GM18502 (cell line): ENCODE measurements around the gene CACNG8.

Experiments used
- ATAC-seq: cut with Tn5 transposase; IDR thresholded peaks from one replicate; pipeline ENCODE4 v1.9.1; 2021; ENCODE audit warnings: mild to moderate bottlenecking; ENCODE audit not compliant: unreplicated experiment, poor library complexity

CACNG8 gene

DNA sequence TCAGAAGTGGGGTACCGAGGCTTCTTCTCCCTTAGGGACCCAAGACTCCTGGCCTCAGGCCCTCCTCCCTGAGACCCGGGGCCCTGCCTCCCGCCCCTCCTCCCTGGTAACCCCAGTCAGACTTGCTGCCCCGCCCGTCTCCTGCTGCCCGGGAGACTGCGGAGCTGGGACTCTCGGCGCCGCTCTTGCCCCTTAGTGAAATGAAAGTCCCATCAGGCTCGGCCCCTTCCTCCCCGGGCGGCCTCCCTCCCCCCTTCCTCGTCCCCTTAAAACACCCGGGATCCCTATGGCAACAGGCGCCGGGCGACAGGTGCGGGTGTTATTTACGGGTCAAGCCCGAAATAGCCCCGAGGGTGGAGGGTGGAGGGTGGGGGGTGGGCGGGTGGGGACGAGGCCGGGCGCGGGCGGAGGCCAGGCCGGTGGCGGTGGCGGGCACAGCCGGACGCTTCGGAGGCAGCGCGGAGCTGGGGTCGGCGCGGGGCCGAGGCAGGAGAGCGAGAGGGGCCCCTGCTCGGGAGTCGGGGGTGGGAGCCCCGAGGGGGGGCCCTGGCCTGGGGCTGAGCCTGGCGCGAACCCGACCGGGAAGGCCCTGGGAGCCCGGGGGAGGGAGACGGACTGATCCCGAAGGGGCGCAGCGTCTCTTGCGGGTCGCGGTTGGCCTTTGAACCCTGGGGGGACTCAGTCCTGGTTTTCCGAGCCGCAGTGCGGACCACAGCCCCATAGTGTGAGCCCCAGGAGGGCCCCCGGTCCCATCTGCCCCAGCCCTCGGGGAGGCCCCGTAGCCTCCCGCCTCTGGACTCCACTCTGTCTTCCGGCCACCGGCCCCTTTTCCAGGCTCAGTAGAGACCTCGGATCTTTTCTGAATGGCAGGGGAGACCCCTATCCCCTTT lies 28.7 kb downstream of the CACNG8 start, which contains the start of gene CACNG6:
Gene CACNG6 (plus strand): TSS at position 414 of the 890 bp plus-strand sequence. CDS start 1,241 bp downstream, outside the sequence.
- ATAC-seq: no peak

DNA sequence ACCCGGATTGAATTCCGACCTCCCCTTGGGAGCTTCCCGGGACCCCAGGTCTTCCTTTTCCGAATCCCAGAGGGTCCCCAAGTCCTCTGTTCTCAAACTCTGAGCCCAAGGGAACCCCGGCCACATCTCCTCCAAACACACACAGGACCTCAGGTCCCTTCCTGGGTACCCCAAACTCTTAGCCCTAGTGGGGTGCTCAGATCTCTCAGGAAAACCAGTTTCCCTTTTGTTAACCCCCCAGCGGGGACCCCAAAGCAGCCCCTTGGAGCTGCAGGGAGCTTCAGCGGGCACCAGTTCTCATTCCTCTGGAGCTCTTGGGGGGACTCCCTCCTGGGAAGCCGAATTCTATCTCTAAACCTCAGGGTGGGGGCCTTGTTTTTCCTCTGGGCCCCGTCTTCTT lies 29.5 kb downstream of the CACNG8 start:
- no peak for ATAC-seq

DNA sequence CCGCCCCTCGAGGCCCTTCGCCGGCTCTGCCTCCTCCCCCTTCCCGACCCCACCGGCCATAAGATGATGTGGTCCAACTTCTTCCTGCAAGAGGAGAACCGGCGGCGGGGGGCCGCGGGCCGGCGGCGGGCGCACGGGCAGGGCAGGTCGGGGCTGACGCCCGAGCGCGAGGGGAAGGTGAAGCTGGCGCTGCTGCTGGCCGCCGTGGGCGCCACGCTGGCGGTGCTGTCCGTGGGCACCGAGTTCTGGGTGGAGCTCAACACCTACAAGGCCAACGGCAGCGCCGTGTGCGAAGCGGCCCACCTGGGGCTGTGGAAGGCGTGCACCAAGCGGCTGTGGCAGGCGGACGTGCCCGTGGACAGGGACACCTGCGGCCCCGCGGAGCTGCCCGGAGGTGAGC lies 30.1 kb downstream of the CACNG8 start:
- no peak for ATAC-seq

DNA sequence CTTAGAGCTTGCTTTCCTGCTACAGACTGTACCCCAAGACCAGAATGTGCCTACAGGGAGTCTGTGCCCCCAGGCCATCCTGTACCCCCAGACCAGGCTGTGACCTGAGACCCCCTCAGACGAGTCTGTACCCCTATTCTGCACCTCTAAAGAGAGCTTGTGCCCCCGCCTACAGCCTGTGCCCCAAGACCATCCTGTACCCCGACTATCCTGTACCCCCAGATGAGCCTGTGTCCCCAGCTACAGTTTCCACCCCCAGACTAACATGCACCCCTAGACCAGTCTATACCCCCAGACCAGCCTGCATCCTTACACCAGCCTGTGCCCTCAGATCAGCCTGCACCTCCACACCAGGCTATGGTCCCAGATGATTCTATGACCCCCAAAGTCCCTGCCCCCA lies 30.7 kb downstream of the CACNG8 start:
- ATAC-seq: no peak

DNA sequence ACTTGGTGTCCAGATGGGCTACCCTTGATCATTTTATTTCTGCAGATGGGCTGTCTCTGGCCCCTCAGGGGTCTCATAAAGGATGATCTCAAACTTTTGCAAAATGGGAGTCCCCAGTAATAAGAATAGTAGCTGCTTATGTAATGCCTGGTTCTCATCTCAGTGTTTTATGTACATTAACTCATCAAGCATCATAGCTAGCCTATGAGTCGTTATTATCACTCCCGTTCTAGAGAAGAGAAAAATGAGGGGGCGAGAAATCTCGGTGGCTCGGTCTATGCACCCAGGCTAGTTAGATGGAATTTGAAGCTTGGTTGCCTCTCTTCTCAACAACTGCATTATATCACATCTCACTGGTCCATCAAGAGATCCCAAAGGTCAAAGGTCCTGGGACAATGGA lies 32.1 kb downstream of the CACNG8 start:
- ATAC-seq: no peak

DNA sequence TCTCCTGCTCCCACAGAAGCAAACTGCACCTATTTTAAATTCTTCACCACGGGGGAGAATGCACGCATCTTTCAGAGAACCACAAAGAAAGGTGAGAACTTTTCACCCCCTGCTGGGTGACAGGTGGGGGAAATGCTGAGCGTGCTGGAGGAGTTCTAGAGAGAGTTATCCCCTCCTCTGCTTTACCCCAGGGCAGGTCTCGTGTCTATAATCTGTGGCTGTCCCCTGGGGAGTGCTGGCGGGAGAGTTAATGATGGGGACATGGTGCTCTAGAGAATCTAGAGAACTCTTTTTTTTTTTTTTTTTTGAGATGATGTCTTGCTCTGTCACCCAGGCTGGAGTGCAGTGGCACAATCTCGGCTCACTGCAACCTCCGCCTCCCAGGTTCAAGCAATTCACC lies 35.5 kb downstream of the CACNG8 start:
- no peak for ATAC-seq

DNA sequence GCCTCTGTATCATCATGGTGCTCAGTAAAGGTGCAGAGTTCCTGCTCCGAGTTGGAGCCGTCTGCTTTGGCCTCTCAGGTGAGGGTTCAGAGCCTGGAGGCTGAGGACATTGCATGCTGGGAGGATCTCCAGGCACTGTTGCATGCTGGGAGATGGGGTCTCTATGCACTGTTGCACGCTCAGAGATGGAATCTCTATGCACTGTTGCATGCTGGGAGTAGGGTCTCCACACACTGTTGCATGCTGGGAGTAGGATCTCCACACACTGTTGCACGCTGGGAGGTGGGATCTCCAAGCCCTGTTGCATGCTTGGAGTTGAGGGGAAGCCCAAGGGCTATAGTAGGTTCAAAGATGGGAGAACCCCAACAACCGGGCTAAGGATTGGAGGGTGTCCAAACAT lies 37.0 kb downstream of the CACNG8 start:
- ATAC-seq: no peak

DNA sequence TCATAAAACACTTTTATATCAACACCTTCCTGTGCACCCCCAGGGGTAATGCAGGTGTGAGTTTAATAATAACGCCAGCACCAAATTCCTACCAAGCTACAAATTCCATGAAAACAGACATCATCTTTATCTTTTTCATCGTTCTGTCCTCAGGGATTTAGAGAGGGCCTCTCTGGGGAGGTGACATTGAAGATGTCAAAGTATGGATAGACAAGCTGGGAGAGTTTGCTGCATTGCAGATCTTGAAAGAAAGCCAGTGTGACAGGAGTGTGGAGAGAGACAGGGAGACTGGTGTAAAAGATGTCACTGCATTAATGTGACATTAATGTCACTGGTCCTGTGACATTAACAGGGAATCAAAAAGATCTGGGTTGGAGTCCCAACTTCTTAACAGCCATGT lies 38.8 kb downstream of the CACNG8 start:
- no peak for ATAC-seq

DNA sequence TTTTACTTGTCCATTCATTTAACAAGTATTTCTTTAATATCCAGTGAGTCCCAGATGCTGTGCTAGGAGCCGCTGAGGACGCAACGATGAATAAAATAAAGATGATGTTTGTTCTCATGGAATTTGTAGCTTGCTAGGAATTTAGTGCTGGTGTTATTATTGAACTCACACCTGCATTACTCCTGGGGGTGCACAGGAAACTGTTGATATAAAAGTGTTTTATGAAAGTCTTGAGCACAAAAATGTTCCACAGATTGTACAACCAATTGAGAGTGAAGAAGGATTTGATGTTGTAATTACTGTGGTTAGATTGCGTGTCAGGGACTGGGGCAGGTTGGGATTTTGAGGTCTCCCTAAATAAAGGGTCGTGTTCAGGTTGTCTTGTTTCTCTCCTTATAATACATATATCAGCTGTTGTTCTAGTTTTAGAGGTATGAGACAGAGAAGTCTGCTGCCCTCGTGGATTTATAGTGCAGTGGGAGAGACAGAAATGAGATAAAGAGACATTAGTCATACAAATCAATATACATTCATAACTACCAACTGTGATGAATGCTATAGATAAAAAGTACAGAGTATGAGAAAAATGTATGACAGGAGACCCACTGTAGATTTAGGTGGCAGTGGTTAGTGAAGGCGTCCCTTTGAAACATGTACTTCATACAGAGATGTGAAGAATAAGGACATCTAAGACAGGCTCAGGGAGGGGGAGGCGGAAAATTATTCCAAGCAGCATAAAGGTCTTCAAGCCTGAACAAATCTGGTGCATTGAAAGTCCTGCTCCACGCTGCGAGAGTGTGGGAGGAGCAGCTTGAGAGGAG lies 40.0 kb downstream of the CACNG8 start:
- ATAC-seq: no peak

DNA sequence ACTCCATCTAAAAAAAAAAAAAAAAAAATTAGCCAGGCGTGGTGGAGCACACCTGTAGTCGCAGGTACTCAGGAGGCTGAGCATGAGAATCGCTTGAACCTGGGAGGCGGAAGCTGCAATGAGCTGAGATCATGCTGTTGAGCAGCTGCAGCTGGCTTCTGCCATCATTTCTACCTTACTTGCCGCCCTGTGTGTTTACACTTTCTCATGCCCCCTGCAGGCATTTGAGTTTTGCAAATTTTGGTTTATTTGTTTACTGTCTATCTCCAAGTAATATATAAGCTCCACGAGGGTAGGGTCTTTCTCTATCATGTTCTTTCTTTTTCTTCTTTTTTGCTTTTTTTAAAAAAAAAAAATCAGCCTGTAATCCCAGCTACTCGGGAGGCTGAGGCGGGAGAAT lies 46.7 kb downstream of the CACNG8 start:
- no peak for ATAC-seq

DNA sequence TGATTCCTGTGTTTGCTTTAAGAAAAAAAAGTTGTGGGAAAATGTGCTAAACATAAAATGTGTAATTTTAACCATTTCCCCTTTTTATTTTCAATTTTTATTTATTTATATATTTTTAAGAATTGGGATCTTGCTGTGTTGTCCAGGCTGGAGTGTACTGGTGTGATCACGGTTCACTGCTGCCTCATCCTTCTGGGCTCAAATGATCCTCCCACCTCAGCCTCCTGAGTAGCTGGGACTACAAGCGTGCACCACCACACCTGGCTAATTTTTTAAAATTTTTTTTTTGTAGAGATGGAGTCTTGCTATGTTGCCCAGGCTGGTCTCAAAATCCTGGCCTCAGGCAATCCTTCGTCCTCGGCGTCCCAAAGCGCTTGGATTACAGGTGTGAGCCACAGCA lies 47.7 kb downstream of the CACNG8 start:
- ATAC-seq: no peak

DNA sequence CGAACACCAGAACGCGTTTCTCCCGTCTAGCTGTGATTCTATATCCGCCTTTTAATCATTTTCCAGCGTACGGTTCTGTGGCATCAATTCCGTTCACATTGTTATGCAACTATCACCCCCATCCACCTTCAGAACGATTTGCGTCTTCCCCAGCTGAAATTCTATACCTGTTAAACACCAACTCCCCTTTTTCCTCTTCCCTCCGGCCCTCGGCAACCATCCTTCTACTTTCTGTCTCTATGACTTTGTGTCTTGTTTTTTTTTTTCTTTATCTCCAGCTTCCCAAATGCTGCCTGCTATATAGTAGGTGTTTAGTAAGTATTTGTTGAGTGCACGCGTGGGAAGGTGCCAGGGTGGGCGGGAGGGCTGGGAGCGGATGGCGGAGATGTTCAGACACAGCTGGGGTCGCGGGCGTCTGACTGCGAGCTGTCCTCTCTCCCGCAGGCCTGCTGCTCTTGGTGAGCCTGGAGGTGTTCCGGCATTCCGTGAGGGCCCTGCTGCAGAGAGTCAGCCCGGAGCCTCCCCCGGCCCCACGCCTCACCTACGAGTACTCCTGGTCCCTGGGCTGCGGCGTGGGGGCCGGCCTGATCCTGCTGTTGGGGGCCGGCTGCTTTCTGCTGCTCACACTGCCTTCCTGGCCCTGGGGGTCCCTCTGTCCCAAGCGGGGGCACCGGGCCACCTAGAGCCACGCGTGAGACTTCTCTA lies 48.9 kb downstream of the CACNG8 start:
- ATAC-seq: no peak

DNA sequence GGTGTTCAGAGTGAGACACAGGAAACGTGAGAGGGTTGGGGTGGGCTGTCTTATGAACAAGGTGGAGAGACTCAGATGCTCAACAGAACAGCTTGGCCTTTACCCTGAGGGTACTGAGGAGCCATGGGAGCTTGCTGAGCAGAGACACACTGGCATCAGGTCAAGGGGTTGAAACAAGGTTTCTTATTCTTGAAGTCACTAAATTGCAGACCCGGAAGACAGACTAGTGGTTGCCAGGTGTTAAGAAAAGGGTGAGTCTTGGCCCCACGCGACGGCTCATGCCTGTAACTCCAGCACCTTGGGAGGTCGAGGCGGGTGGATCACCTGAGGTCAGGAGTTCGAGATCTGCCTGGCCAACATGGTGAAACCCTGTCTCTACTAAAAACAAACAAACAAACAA lies 51.1 kb downstream of the CACNG8 start:
- ATAC-seq: no peak

DNA sequence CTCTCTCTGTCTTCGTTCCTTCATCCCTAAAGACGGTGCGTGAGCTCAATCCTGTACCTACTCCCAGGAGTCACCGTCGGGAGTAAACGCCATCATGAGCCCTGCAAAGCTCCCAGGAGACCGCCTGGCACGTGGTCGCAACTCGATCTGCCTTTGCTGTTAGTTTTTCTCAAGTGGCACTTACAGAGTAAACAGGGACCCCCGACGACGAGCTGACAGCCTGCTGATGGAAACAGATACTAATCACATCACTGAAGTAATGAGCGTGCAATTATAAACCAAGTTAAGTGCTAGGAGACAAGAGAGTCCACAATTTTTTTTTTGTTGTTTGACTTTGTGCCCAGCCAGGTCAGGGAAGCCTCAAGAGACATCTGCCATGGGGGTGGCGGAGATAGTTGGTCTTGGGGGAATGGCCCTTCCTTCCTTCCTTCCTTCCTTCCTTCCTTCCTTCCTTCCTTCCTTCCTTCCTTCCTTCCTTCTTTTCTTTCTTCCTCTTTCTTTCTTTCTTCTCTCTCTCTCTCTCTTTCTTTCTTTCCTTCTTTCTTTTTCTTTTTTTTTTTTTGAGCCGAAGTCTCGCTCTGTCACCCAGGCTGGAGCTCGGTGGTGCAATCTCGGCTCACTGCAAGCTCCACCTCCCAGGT lies 52.3 kb downstream of the CACNG8 start:
- no peak for ATAC-seq

DNA sequence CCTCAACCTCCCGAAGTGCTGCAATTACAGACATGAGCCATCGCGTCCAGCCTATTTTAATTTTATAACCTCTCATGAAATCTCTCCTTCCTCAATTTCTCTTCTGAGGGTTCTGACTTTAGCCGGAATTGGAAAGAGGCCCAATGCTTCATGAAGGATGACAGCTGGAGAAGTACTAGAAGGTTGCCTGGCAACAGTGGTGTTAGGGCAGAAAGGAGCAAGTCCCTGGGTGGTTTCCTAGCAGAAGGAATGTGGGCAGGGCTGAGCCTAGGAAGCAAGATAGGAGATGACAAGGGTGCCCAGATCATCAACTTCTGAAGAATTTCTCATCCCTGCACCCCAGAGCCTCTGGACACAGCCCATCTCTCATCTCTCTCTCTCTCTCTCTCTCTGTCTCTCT lies 54.5 kb downstream of the CACNG8 start:
- ATAC-seq: no peak

DNA sequence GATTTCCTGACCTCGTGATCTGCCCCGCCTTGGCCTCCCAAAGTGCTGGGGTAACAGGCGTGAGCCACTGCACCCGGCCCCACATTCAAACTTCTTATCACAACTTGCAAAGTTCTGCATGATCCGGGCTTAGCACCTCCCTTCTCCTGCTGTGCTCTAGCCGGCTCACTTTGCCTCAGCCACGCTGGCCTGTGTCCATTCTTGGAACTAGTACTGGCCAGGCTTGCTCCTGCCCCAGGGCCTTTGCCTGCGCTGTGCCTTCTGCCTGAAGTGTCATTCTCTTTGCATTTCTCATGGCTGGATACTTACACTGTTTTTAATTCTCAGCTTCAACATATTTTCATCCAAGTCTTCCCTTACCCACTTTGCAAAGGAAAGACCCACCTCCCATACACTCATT lies 58.6 kb downstream of the CACNG8 start:
- no peak for ATAC-seq

DNA sequence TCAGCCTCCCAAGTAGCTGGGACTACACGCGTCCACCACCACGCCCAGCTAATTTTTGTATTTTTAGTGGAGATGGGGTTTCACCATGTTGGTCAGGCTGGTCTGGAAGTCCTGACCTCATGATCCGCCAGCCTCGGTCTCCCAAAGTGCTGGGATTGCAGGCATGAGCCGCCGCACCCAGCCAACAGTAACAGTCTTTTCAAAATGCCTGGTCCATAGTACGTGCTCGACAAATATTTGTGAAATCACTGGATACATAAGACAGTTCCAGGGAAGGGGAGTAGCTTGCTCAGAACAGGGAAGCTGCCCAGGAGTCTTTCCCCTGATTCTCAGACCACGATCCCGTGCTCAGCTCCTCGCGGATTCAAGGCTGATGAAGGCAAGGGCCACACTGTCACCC lies 59.2 kb downstream of the CACNG8 start:
- ATAC-seq: no peak

DNA sequence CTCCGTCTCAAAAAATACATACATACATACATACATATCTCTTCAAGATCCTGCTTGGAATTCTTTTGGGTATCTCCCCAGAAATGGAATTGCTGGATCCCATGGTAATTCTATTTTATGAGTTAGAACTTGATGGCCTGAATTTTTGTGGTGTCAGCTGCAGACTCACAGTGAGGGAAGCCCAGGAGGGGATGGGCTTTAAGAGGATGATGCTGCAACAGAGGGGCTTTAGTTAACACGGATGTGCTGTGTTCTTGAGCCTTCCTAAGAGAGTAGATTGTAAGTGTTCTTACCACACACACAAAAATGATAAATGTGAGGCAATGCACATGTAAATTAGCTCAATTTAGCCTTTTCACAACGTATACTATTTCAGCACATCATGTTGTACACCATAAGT lies 60.5 kb downstream of the CACNG8 start:
- ATAC-seq: no peak

DNA sequence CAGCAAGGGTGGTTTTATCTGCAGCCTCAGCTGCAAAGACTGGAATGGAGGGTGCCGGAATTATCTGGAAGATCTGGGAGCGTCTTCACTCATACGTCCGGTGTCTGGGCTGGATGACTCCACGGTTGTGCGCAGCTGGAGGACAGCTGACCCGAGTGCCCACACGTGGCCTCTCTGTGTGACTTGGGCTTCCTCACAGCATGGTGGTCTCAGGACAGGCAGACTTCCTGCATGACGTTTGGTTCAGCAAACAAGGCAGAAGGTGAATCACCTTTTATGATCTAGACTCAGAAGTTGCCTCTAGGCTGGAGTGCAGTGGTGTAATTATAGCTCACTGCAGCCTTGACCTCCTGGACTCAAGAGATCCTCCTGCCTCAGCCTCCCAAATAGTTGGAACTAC lies 61.9 kb downstream of the CACNG8 start:
- no peak for ATAC-seq

DNA sequence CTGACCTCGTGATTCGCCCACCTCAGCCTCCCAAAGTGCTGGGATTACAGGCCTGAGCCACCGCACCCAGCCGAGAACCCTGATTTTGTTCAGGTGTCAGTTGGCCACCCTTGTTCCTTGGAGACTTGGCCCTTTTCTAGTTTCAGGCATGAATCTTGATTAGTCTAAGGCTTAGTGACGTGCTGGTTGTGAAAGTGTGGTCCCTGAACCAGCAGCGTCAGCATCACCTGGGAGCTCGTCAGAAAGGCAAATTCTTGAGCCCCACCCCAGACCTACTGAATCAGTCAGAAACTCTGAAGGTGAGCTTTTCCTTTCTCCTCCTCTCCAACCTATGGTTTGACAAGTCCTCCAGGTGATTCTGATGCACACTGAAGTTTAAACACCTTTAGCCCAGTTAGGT lies 63.9 kb downstream of the CACNG8 start:
- ATAC-seq: no peak
